CD4-positive, alpha-beta T cell treated with Interferon gamma for 1 hour (primary cell): ENCODE data around the gene C15orf61.

ENCODE experiments used
- DNase-seq: peaks from one replicate; pipeline ENCODE4 v3.0.0-alpha.2; 2020

Gene C15orf61

DNA sequence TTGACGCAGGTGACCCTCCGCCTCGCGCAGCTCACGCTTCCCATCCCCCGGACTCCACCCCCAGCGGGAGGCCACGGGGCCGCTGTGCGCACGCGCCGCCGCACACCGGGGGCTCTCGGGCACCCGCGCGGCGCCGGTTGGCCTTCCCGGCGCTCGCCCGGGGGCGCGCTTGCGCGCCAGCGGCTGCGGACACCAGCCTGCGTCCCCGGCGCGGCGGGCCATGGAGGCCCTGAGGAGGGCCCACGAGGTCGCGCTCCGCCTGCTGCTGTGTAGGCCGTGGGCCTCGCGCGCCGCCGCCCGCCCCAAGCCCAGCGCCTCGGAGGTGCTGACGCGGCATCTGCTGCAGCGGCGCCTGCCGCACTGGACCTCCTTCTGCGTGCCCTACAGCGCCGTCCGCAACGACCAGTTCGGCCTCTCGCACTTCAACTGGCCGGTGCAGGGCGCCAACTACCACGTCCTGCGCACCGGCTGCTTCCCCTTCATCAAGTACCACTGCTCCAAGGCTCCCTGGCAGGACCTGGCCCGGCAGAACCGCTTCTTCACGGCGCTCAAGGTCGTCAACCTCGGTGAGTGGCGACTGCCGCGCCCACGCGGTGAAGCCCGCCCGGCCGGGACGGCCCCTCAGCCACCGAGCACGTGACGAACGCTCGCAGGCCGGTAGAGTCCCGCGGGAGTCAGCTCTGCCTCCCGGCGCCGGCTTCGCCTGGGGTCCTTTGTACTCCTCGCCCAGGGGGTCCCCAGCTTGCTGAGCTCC is at the start of gene C15orf61:
Gene C15orf61, plus strand, starts transcription at position 103 of the 754 bp plus-strand sequence. Its CDS starts 118 bp downstream, at position 221.
- DNase-seq, result peak; percentile 87

DNA sequence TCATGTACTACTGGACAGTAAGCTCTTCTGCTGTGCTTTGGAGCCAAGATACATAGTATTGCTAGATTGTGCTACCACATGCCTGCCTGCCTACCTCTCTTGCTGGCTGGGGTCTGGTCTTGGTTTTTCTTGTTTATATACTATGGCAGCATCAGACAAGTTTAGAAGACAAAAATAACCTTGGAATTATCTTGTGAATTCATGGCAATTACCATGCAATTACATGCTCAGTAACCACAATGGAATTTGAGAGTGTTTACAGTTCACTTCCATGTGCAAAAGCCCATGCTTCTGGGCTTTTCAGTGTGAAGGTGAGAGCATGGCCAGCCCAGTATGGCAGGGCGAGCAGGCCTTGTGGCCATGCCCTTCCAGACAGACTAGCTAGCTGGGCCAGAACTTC is 48.0 kb upstream of the C15orf61 start:
- DNase-seq, result no peak

DNA sequence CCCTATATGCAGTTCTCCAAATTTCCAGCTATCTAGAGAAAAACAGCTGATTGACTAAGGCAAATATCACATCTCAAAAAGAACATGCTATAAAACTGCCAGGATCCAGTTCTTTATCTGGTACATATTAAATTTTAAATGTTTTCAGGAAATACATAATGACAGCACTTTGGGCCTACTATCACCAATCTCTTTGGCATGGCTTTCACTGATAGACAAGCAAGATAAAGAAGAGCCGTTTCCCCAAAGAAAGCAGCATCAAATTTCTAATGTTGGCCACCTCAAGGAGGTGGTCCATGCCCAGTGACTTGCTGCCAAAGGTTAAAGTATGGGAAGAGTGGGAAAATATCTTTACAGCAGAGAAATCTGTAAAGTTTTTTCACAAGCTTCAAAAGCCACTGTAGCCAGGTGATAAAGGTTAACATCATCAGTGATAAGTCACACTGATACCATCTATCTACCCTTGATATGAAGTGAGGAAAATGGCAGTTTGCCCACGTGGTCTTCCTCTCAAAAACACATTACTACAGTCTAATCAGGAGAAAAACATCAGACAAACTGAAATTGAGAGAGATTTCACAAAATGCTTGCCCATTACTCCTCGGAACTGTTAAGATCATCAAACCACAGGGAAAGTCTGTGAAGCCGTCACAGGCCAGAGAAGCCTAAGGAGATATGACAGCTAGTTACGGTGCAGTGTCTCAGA is 46.4 kb upstream of the C15orf61 start:
- no peak for DNase-seq

DNA sequence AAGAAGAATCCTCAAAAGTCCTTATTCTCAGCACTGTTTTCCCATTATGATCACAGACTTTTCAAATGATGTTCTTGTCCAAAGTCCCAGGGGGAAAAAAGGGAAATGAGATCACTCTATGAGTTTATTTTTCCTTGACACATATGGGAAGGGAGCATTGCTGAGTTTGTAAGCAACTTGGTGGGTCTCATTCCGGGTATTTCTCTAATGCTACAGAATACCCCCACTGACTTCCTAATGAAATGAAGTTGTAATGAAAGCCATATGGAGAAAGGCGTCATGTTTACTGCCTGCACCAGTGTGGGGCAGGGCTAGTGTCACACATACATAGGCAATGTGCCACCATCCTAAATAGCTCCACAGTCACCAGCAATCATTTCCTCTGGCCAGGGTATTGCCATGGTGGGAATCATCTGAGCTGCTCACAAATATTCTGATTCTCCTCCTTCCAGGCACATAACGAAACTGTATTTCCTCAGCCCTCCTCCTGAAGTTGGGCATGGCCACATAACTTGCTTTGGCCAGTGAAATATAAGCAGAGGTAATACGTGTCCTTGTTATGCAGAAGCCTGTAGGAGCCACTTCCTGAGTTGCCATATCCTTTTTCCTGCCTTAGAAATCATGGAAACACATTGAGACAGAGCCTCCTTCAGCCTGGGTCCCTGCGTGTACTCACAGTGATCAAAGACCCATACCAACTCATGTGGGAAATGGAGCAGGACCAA is 41.0 kb upstream of the C15orf61 start:
- no peak for DNase-seq

DNA sequence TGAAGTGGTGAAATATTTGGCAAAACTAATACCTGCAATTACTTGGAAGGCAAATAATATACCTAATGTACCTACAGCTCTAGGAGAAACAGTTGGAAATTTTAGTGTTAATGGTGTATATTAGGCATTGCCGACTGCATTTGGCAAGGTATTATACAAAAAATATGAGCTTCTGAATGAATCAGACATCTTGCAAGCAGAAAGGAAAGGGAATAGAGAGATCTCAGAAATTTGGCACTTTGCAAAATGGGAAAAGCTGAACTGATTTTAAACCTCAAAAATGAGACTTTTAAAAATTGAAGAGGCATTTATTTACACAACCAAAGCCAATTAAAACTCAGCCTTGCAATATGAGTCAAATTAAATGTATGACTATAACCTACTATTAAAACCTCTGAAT is 40.2 kb upstream of the C15orf61 start:
- DNase-seq, result no peak

DNA sequence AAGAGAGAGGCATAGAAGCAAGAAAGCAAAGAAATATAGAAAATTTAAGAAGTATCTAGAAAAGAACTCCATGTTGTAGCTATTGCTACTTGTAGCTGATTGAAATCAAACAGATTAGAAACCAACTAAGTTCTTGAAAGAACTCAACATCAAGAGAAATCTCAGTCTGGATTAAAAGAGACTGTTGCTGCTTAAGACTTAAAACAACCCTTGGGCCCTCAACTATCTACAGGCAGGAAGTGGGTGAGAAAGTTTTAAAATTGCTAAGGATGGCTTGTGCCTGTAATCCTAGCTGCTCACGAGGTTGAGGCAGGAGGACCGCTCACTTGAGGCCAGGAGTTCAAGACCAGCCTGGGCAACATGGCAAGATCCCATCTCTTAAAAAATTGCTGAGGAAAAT is 39.3 kb upstream of the C15orf61 start:
- no peak for DNase-seq

DNA sequence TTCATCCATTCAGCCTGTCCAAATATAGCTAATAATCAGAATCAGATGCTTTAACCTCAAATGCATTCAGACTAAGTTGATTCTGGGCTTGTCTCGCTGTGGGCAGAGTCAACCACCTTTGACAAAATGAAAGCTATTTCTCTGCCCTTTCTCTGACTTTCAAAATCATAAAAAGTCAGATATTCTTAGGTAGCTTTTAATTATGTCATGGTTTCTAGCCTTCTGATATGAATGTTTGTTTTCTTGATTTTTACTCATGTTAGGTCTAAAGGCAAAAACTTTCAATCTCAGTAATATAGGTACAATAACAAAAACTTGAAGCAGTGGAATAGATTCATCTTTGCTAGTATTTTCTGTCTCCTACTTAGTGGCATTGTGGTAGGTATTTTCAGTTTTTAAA is 25.3 kb upstream of the C15orf61 start:
- DNase-seq, result no peak

DNA sequence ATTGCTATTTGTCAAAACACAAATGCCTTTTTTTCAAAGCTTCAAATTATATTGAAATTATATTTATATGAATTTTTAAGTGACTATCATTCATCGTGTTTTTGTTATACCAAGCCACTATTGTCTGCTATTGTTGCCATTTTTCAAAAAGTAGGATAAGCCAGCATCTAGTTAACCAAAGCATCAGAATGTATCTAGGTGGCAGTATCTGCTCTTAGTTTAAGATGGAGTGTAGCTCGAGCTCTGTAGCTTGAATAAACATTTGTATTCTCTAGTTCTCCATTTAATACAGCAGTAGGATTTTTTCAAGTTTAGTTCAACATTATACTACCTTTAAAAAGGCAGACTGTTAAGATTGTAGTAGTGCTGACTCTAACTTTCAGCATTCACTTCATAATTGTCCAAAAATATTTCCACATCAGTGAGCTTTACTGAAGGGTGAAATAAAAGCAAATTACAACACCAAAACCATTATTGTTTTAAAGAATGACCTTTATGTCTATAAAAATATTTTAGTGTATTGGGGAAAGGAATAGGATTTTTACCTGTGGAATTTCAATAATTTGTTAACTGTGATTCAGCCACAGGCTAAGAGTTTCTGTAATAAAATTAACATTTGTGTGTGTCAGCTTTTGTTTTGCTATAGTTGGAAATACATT is 19.6 kb upstream of the C15orf61 start:
- DNase-seq, result no peak

DNA sequence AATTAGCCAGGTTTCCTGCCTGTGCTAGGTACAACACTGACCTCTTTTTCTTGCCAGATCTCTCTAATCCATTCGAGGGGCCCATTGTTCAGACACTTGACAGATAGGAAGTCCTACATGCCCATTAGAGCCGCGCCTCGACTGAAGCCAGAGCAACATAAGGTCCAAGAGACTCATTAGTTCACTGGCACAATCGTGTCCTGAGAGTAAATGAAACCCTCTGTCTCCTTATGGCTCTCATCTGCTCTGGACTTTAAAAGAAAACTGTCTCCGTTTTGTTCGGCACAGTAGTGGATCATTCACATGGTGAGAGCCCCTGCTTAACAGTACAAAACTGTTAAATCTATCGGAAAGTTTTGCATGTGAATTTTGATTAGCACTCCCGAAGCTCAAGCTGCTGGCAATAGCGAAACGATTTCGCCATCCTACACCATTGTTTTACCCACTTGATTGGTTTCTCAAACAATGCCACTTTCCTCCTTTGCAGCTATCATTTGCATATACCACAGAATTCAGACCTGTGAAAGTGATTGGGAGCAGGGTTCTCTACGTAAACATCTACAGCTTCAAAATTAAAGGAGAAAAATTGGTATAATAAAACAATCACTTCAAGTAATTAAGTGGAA is 19.0 kb upstream of the C15orf61 start:
- no peak for DNase-seq

DNA sequence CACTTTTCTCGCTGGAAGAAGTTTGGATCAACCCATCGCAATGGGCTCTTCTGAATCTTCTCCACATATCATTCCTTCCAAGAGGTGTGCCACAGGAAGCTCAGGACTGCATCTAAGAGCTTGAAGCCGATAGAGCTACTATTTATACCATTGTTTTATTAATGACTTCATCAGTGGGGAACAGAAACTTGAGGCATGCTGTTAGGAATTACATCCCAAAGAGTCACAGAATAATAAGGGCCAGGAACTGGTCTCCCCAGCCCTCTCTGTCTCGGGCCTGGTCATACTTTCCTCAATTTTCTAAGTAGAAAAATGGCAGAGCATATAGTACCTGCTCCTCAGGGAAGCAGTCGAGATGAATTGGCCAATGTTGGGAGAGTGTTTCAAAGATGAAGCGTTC is 16.9 kb upstream of the C15orf61 start:
- no peak for DNase-seq

DNA sequence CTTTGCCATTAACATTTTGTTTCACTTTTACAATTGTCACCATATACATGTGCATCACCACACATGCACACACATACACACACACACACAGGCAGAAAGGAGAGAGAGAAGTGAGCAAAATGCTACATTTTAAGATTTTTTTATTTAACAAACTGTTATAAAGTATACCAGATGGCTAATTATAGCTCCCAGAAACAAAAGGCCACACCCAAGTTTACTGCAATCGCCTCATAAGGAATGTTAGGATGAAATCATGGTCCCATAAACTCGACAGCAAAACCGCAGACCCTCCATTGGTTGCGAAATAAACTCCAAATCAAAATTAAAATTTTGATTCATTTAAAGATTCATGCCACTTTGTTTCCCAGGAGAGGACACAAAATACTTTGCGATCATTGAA is 16.1 kb upstream of the C15orf61 start:
- no peak for DNase-seq

DNA sequence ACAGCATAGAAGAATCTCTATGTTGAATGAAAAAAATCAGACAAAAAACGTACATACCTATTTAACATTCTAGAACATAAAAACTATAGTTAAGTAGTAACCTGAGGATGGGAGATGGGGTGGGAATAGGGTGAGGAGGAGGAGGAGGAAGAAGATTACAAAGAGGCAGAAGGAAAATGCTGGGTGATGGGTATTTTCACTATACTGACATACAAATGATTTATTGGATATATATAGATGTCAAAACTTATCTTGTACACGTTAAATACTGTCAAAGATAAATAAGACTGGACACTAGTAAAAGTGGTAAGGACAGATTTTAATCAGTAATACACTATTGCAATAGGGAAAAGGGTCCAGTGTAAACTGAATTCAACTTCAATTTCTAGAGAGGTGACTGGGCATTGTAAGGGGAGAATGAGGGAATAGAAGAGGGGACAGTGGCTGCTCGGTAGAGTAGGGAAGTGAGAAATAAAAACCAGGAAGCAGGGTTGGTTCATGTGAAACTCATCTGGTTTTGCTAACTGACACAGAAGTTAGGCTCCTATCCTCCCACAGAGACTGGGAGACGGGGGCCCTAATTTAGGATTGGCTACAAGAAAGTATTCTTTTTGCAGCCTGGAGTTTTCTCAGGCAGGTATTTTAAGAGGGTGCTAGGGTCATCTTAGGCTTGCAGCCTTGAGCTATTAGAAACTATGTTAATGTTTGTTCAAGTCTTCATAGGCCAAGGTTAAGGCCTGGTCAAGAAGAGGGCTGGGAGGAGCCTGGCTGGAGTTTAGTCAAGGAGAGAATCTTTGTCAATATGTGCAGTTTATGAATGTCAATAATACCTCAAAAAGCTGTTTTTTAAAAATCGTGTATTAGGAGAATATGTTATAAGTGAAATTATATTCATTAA is 15.0 kb upstream of the C15orf61 start:
- no peak for DNase-seq

DNA sequence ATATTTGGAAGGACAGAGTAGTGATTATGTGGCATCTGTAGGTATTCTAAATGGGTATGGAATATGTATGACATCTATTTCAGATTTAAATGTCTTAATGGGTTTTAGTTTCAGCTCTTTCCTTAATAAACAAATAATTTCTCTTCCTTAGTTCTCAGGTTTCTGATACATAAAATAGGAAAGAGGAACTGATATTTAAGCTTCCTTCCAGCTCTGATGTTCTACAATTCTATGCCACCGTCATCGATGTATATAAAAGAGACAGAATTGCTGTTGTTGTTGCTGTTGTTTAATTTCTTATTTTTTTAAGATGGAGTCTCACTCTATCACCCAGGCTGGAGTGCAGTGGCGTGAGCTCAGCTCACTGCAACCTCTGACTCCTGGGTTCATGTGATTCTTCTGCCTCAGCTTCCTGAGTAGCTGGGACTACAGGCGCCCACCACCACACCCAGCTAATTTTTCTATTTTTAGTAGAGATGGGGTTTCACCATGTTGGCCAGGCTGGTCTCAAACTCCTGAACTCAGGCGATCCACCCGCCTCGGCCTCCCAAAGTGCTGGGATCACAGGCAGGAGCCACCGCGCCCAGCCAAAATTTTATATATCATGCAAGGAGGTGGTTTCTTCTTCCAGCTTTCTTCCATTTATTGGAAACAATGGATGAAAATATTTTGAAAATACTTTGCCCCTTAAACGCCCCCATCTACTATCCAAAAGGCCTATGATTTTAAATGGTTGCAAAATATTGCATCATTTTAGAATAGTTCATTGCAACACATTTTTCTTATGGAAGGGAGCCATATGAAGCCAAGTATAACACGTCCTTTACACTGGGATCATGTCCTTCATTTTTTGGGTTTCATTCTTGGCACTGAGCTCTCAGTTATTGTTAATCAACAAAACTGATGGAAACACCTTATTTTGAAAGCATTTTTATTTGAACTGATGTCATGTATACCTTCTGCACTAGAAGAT is 13.9 kb upstream of the C15orf61 start:
- DNase-seq, result no peak

DNA sequence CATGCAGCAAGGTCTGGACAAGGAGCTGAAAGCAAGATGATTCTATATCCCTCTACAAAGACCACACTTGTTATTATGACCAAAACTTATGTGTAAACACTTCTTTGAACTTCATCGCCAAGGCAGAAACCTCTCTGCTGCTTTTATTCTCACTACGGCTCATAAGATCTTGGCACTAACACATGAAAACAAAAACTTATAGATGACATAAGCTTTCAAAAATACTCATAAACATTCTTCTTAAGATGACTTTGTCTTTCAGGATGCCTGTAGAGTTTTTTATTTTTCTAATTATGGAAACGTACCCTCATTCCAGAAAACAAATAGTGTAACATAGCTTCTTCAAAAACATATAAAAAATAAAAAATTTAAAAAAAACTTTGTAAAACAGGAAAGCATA is 12.5 kb upstream of the C15orf61 start:
- DNase-seq, result no peak

DNA sequence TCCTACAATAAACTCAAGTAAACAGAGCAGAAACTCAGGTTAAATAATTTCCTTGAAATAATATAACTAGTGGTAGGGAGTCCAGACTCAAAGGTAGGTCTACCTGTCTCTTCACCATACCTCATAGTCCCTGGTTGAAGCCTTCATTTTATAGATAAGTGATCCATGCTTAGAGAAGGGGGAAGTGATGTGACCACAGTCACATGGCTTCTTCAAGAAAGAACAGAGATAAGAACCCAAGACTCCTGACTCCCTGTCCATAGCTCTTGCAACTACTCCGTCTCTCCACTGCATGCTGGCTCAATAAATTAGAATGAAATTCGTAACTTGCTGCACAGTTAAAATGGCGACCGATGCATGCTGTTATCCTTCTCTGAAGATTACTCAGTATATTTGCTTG is 11.0 kb upstream of the C15orf61 start:
- DNase-seq, result no peak

DNA sequence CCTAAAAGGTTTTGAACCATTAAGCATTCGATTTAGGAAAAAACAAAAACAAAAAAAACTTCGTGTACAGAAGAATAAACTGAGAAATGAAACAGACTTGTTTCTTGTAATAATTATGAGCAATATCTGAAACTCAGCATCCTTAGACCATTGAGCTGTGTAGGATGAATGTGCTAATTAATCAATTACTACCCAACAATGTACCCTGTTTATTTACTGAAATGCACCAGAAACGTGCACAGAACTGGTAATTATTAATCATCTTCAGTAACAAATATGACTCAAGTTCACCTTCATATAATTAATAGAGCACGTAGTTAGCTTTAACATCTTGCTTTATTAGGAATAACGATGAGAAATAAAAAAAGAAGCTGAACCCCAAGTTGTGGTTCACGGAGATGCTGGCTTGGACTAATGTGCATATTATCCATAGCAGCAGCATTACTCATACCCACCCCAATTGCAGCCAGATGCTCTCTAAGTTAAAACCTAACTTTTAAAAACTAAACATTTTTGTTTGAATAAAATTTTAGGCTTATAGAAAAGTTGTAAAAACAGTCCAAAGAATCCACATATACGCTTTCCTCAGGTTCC is 10.2 kb upstream of the C15orf61 start:
- DNase-seq, result no peak

DNA sequence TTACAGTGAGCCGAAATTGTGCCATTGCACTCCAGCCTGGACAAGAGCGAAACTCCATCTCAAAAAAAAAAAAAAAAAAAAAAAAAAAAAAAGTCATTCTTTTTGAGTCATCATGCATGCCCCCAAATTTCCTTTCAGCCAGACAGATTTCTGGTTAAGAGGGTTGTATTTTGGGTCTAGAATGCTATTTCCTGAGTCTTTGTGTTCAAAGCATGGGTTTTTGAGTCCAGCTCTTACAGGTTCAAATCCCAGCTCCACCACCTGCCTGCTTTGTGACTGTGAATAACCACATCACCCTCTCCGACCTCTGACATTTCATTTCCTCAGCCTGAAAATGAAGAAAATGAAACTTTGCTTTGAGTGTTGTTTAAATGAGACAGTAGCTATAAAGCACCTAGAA is 9.3 kb upstream of the C15orf61 start:
- no peak for DNase-seq

DNA sequence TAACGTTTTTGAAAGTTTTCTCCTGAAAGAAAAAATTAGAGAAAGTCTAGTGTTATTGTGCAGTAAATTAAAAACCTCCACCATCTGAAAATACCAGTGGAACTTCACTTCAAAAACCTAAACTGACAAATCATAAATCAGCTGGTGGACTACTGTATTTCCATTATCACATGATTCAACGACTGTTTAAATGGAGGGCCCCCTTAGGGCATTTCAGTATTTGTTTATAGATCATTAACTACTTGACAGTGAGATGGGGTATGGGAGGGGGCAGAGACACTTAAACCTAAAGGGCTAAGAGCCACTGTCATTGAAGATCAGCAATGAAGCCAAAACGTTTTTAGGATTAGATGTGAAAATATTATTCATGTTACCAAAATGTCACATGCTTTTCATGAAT is 8.8 kb upstream of the C15orf61 start:
- DNase-seq, result no peak

DNA sequence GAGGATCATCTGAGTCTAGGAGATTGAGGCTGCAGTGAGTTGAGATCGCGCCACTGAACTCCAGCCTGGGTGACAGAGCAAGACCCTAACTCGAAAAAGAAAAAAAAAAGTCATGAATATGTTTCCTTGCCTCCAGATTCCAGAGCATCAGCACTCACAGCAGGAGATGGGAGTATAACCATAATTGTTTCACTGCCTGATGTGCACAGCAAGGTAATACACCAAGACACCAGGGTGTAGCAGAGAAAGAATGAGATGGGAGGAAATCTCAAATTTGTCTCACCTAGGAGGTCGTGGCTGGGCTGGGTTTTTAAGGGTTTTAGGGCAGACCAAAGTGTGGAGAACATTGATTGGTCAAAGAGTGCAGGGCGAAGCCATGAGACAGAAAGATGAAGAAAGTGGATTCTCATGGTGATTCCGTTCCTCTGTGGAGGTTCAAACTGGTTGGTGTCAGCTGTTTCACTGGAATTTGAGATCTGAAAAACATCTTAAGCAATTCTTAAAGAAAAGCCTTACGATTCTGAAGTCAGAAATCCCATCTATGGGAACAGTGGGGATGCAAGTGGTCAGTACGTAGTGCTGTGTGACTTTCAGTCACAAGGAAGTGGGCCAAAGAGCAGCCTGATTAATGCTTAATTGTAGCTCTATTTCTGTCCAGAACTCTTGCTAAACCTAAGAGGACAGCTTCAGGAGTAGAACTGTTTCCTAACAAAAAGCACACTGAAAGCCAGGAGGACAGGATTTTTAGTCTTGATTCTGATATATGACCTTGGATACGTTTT is 7.8 kb upstream of the C15orf61 start:
- no peak for DNase-seq
